OCI-LY3 (cell line): Measurements from ENCODE around the gene CNGB1.

Experiments
- H2AFZ ChIP-seq: fragments of 200-600, 300-600 bp; shearing (Covaris generic); 2 replicates; pipeline ENCODE4 v1.6.0; 2014; ENCODE audit warnings: antibody characterized with exemption, low read depth, low read length
- H3K27ac ChIP-seq: fragments of 200-600, 300-600 bp; sonication (generic); 2 replicates; pipeline ENCODE4 v1.5.1; 2014; ENCODE audit warnings: mild to moderate bottlenecking, low read length, moderate library complexity, mixed read lengths
- H3K27me3 ChIP-seq: fragments of 200-600, 300-600 bp; sonication (generic); 2 replicates; pipeline ENCODE4 v1.6.1; 2014; ENCODE audit warnings: low read depth, low read length, mixed read lengths
- H3K36me3 ChIP-seq: fragments of 200-600, 300-600 bp; sonication (generic); replicated peaks from 2 replicates; pipeline ENCODE3; 2014; ENCODE audit warnings: low read depth, low read length, mixed read lengths
- H3K4me1 ChIP-seq: fragments of 300-600, 200-600 bp; sonication (generic); 2 replicates; pipeline ENCODE4 v1.6.1; 2014; ENCODE audit warnings: low read length, mixed read lengths
- H3K4me2 ChIP-seq: fragments of 200-600, 300-600 bp; sonication (generic); 2 replicates; pipeline ENCODE4 v1.6.1; 2014; ENCODE audit warnings: low read length, mixed read lengths
- H3K4me3 ChIP-seq: fragments of 300-600, 200-600 bp; sonication (generic); 2 replicates; pipeline ENCODE4 v1.5.1; 2014; ENCODE audit warnings: antibody characterized with exemption, mild to moderate bottlenecking, low read length, moderate library complexity
- H3K79me2 ChIP-seq: fragments of 300-600, 200-600 bp; shearing (Covaris generic); 2 replicates; pipeline ENCODE4 v1.6.1; 2014; ENCODE audit warnings: mild to moderate bottlenecking, low read length, mixed read lengths
- H3K9ac ChIP-seq: fragments of 300-600, 200-600 bp; shearing (Covaris generic); 2 replicates; pipeline ENCODE4 v1.6.0; 2014; ENCODE audit warnings: mild to moderate bottlenecking, low read length, moderate library complexity
- H3K9me3 ChIP-seq: fragments of 200-600, 300-600 bp; shearing (Covaris generic); 2 replicates; pipeline ENCODE4 v1.6.1; 2014; ENCODE audit warnings: low read length, mixed read lengths; ENCODE audit not compliant: insufficient read depth
- H4K20me1 ChIP-seq: fragments of 200-600, 300-600 bp; sonication (generic); 2 replicates; pipeline ENCODE4 v1.6.1; 2016; ENCODE audit warnings: low read length, mixed read lengths; ENCODE audit not compliant: insufficient read depth
- EZH2phosphoT487 ChIP-seq: fragments of 200-600 bp; shearing (Covaris generic); IDR thresholded peaks from 2 replicates; pipeline ENCODE4 v1.6.1; 2018; ENCODE audit warnings: antibody characterized with exemption, mixed run types, low read depth
- TF ChIP-seq, protein P1 (sequence below): fragments of 200-600, 300-600 bp; sonication (generic); IDR thresholded peaks from 2 replicates; pipeline ENCODE4 v1.5.1; 2014; ENCODE audit warnings: antibody characterized with exemption, low read length, low read depth

CNGB1 gene

GRCh38 chr16:57901480-57902069 lies 69.4 kb downstream of the CNGB1 start:
- no peak overlapping the region for H3K9ac ChIP-seq

GRCh38 chr16:57900796-57901479 lies 70.0 kb downstream of the CNGB1 start:
- H3K27ac ChIP-seq: no peak overlapping the region
- no peak overlapping the region for H2AFZ ChIP-seq
- no peak overlapping the region for H3K4me3 ChIP-seq
- H3K27me3 ChIP-seq: peaks cover 24% of the 10 kb centered on the region
- peaks cover 7% of the 10 kb centered on the region for H3K4me1 ChIP-seq
- no peaks in the 10 kb centered on the region for H3K79me2 ChIP-seq
- no peaks in the 10 kb centered on the region for H4K20me1 ChIP-seq
- H3K36me3 ChIP-seq: no peaks in the 10 kb centered on the region
- TF ChIP-seq, protein P1, sequence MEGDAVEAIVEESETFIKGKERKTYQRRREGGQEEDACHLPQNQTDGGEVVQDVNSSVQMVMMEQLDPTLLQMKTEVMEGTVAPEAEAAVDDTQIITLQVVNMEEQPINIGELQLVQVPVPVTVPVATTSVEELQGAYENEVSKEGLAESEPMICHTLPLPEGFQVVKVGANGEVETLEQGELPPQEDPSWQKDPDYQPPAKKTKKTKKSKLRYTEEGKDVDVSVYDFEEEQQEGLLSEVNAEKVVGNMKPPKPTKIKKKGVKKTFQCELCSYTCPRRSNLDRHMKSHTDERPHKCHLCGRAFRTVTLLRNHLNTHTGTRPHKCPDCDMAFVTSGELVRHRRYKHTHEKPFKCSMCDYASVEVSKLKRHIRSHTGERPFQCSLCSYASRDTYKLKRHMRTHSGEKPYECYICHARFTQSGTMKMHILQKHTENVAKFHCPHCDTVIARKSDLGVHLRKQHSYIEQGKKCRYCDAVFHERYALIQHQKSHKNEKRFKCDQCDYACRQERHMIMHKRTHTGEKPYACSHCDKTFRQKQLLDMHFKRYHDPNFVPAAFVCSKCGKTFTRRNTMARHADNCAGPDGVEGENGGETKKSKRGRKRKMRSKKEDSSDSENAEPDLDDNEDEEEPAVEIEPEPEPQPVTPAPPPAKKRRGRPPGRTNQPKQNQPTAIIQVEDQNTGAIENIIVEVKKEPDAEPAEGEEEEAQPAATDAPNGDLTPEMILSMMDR: no peak
- no peak for TF ChIP-seq EZH2phosphoT487
- no peaks in the 10 kb centered on the region for H3K9me3 ChIP-seq
- H3K4me2 ChIP-seq: no peak overlapping the region
- no peak overlapping the region for H3K9ac ChIP-seq

More at GRCh38 chr16:57901480-57902069, 69.4 kb downstream of the CNGB1 start:
- peaks cover 7% of the 10 kb centered on the region for H3K4me1 ChIP-seq
- no peak for TF ChIP-seq EZH2phosphoT487
- TF ChIP-seq, protein P1: no peak
- no peak overlapping the region for H2AFZ ChIP-seq
- H3K27ac ChIP-seq: no peak overlapping the region
- no peaks in the 10 kb centered on the region for H3K9me3 ChIP-seq
- no peak overlapping the region for H3K4me2 ChIP-seq
- no peaks in the 10 kb centered on the region for H3K36me3 ChIP-seq
- H3K4me3 ChIP-seq: no peak overlapping the region
- H4K20me1 ChIP-seq: no peaks in the 10 kb centered on the region
- H3K27me3 ChIP-seq: peaks cover 25% of the 10 kb centered on the region
- H3K79me2 ChIP-seq: no peaks in the 10 kb centered on the region

- Histone ChIP-seq H3K36me3 (no peaks in the 10 kb centered on the region), H3K27ac (no peak overlapping the region), H3K4me1 (peaks cover 7% of the 10 kb centered on the region), H3K9me3 (no peaks in the 10 kb centered on the region), H3K4me3 (no peak overlapping the region), H4K20me1 (no peaks in the 10 kb centered on the region), H3K79me2 (no peaks in the 10 kb centered on the region), H3K4me2 (peak overlapping the region; percentile 42), H2AFZ (no peak overlapping the region), H3K9ac (no peak overlapping the region), H3K27me3 (peaks cover 21% of the 10 kb centered on the region)
- TF ChIP-seq, protein P1: peak; percentile 92
- TF ChIP-seq EZH2phosphoT487: no peak
These were observed 70.9 kb downstream of the CNGB1 start for GRCh38 chr16:57899771-57900661.

GRCh38 chr16:57898961-57899360 lies 72.0 kb downstream of the CNGB1 start:
- Histone ChIP-seq H3K27ac (no peak overlapping the region), H3K36me3 (no peaks in the 10 kb centered on the region), H3K4me1 (peaks cover 7% of the 10 kb centered on the region), H4K20me1 (no peaks in the 10 kb centered on the region), H3K79me2 (no peaks in the 10 kb centered on the region), H3K4me2 (no peak overlapping the region), H3K4me3 (no peak overlapping the region), H3K27me3 (peaks cover 31% of the 10 kb centered on the region), H3K9ac (no peak overlapping the region), H2AFZ (no peak overlapping the region), H3K9me3 (no peaks in the 10 kb centered on the region)
- TF ChIP-seq EZH2phosphoT487: no peak
- TF ChIP-seq, protein P1: no peak
